ELF-1 (cell line): Measurements from ENCODE around the gene RBM14.
A peak's percentile ranks its signal among the peaks of the same experiment; 100 is the strongest.
"Not testable (repeated sequence)": the region's sequence is repeated elsewhere in the genome, so short reads cannot be mapped to it uniquely, and the experiment has no call there.

Source experiments
- DNase-seq: peaks from one replicate; pipeline ENCODE4 v3.0.0-alpha.2; 2016; ENCODE audit warnings: low read depth, low spot score

Gene RBM14

GRCh38 chr11:66598993-66599392, 17.4 kb upstream of the RBM14 start:
- no peak for DNase-seq

DNA sequence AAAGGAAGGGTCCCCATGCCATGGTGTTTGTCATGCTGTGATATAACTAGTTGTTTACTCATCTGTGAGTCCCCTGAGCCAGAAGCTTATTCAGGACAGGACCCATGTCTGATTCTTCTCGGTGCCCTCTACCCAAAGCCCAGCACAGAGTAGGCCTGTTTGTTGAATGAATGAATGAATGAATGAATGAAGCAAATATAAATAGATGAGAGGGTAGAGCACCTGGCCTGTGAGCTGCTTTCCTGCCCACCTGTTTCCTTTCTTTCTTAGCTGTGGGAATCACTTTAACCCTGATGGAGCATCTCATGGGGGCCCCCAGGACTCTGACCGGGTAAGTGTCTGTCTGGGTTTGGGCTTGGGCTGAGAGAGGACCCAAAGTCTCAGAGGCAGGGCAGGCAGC, 16.2 kb upstream of the RBM14 start:
- DNase-seq = no peak

DNA sequence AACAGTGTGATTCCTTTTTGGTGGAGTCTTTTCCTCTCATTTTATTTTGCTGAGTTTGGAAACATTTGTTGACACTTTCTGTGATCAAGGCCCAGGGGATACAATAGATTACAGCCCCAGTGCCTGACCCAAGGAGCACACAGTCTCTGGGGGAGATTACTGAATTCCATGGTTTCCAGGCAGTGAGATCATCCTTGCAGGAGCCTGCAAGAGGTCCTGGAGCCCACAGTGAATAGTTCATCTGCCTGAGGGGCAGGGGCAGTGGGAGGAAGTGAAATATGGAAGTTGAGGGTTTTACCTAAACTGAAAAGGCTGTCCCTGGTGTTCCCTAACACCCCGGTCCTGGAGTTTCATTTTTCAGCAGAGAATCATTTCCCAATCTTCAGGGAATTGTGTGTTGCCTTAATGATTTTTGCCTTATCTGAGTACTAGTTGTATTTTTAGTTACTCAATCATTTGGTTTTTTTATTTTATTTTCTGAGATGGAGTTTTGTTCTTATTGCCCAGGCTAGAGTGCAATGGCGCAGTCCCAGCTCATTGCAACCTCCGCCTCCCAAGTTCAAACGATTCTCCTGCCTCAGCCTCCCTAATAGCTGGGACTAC, 15.7 kb upstream of the RBM14 start:
- DNase-seq = no peak

DNA sequence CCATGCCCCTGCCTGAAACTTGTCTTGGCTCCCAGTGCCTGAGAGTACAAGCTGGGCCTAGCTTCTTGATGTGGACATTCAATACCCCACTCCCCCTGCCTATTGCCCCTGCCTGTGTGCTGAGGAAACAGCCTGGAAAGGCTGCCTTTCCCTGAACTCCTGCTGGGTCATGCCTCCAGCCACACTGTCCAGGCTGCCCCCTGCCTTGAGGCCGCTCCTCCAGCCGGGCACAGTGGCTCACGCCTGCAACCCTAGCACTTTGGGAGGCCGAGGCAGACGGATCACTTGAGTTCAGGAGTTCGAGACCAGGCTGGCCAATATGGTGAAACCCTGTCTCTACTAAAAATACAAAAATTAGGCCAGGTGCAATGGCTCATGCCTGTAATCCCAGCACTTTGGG, 13.4 kb upstream of the RBM14 start:
- no peak for DNase-seq

GRCh38 chr11:66604155-66604554, 12.3 kb upstream of the RBM14 start:
- DNase-seq = no peak

- DNase-seq = not testable (repeated sequence)
These were observed 9.8 kb upstream of the RBM14 start for GRCh38 chr11:66606608-66607007.

DNA sequence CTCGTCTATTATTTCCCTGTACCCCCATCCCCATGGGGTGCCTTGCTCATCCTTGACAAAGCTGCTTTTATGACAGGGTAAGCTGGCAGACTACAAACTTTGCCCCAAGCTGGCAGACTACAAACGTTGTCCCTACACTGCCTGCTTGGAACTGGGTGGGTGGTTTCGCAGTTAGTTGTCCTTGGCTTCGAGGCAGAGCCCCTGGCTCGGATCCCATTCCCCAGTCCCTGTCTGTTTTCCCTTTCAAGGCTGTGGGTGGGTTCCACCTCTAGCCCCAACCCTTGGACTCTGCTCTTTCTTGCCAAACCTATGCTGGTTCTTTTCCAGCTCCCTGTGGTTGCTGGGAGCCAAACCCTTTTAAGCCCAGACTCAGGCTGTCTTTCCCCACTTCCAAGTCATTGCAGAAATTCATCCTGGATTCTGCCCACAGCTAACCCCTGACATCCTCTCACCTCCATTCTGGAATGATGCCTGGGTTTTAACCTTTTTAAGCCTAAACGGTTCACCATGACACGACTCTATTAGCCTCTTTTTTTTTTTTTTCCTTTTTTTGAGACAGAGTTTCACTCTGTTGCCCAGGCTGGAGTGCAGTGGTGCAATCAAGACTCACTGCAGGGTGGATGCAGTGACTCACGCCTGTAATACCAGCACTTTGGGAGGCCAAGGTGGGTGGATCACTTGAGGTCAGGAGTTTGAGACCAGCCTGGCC, 9.2 kb upstream of the RBM14 start:
- DNase-seq = no peak

DNA sequence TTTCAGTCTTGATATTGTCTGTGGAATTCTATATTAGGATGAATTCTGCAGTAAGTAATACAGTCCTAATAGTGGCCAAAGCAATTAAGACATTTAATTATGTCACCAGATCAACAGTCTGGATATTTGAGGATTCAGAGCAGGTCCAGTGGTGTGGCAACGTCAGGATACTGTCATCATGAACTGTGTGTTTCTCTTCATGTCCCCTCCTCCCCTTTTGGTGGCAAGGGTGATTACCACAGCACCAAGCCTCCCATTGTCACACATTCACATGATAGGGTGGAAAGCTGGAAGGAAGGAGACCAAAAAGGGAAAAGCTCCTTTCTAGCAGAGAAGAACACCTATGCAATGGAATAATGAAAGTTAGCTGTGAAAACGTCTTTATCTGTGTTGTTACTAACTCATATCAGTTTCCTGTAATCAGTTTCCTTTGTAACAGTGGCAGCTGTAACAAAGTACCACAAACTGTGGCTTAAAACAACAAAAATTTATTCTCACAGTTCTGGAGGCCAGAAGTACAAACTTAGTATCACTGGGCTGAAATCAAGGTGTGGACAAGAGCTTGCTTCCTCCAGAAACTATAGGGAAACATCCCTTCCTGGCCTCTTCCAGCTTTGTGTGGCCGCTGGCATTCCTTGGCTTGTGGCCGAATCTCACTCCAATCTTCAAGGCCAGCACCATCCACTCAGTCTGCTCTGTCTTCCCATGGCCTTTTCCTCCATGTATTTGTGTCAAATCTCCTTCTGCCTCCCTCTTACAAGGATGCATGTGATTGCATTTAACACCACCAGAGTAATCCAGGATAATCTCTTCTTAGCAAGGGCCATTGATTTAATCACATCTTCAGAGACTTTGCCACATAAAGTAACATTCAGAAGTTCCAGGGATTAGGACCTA, 6.5 kb upstream of the RBM14 start:
- DNase-seq = no peak

DNA sequence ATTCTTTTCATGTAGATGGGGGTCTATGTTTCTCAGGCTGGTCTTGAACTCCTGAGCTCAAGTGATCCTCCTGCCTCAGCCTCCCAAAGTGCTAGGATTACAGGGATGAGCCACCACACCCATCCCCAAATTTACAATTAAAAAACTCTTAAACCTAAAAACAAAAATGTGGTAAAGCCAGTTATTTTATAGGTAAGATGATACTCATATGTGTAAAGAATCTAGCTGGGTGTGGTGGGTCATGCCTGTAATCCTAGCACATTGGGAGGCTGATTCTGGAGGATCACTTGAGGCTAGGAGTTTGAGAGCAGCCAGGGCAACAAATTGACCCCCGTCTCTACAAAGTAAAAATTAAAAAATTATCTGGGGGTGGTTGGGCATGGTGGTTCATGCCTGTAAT, 4.0 kb upstream of the RBM14 start:
- DNase-seq = no peak

- DNase-seq = no peak
These were observed 2.4 kb upstream of the RBM14 start for GRCh38 chr11:66614073-66614472.

- DNase-seq = no peak
These were observed 865 bp downstream of the RBM14 start for GRCh38 chr11:66617155-66617834.

DNA sequence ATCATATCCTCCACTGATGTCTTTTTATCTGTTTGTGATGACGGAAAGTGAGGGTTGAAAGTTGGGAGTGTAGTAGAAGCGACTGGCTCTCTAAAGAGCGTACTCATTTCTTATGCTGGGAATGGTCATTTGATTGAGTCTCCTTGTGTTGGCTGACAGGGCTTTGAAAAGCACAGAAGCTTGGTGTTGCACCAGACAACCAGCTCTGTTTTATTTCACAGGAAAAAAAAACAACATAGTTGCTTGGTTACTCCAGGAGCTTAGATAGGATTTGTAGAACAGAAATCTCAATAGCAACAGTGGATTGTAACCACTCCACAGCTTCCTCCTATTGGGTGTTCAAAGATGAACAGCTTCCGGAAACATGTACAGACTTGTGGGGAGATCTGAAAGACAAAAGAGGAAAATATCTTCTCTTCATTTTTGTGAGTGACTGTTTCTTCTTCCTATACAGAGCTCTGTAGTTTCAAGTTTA, 2.7 kb downstream of the RBM14 start:
- peak; percentile 53 for DNase-seq

- no peak for DNase-seq
These were observed 8.0 kb downstream of the RBM14 start for GRCh38 chr11:66624450-66624849.

DNA sequence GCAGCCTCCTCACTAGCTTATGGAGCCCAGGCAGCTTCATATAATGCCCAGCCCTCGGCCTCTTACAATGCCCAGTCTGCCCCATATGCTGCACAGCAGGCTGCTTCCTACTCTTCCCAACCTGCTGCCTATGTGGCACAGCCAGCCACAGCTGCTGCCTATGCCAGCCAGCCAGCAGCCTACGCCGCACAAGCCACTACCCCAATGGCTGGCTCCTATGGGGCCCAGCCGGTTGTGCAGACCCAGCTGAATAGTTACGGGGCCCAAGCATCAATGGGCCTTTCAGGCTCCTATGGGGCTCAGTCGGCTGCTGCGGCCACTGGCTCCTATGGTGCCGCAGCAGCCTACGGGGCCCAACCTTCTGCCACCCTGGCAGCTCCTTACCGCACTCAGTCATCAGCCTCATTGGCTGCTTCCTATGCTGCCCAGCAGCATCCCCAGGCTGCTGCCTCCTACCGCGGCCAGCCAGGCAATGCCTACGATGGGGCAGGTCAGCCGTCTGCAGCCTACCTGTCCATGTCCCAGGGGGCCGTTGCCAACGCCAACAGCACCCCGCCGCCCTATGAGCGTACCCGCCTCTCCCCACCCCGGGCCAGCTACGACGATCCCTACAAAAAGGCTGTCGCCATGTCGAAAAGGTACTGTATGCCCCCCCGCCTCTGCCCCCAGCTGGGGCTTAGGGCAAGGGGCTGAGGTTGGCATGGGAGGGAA, 8.8 kb downstream of the RBM14 start:
- DNase-seq = no peak

DNA sequence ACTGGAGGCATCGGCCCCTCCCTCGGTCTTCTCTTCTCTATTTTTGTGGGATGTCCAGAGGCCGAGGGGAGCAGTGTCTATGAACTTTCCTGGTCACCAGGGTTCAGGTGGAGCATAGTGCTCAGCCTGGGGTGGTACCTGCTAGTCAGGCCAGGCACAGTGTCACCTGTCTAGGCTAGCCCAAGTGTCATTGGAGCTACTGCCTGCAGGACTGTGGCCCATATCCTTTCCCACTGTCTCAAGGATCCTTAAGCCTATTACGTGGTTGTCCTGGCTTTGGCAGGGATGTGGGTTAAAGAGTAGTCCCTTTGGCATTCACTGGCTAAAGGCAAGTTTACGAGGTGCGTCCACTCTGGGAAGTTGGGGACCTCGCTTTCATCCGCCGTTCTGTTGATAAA, 9.3 kb downstream of the RBM14 start:
- no peak for DNase-seq

GRCh38 chr11:66626382-66626781, 10.0 kb downstream of the RBM14 start:
- DNase-seq = no peak

DNA sequence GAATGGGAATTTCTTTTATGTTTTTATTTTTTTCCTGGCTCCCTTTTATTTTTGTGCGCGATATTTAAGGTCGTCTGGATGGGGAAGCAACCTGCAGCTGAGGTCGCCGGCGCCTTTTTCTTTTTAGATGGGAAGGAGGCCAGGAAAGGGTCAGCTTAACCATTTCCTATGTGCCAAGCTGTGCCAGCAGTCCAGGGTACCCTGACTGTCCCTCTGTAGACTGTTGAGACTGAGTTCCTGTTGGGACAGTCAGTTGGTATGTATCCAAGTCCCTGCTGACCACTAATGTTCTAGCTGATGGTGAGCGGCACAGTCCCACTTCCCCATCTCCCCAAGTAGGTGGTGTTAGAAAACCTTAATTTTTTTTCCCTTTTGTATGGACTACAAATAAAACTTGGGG, 10.5 kb downstream of the RBM14 start:
- DNase-seq = no peak

GRCh38 chr11:66628061-66628603, 11.7 kb downstream of the RBM14 start:
- no peak for DNase-seq

DNA sequence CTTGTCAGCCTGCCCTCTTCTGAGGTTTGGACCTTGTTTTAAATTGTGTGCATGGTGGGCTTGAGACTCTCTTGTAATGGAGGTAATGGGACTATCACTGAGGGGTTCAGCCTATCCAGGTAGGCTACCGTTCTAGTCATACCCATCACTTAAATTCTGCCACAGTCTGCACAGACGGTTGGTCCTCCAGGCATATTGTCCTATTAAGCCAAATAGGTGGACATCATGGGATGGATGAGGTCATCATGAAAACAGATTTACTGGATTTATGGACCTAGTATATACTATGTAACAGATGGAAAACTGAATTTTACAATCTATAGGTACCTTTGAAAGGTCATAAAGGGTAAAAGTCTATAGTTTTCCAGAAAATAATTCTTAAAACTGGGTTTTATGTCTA, 12.9 kb downstream of the RBM14 start:
- DNase-seq = no peak

DNA sequence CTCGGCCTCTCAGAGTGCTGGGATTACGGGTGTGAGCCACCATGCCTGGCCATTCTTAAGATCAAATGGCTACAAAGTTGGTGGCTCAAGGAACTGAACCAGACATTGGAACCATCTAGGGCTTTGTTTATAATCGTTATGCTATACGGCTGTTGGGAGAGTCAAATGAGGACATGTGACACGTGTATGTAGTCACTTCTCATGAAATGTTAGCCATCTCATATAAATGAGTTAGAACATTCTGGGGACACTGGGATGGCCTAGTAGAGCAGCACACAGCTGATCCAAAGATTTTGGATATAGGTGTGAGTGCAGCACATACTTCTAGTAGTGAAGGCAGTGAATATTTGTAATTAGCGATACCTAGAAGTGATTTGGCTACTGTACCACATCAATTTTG, 15.5 kb downstream of the RBM14 start:
- DNase-seq = no peak

- no peak for DNase-seq
These were observed 16.5 kb downstream of the RBM14 start for GRCh38 chr11:66632952-66633351.
